ENCODE measurements around the gene CYP2A7.
"Not testable (repeated sequence)": the region's sequence is repeated elsewhere in the genome, so short reads cannot be mapped to it uniquely, and the experiment has no call there.

The CYP2A7 gene

GRCh38 chr19:40858109-40858508, 23.9 kb downstream of the CYP2A7 start:
- TF ChIP-seq TAF1 (IDR thresholded peaks at IDR 0.05; ENCODE audit: low read depth) (no peak), NFIC (IDR thresholded peaks at IDR 0.05) (no peak), MAX (IDR thresholded peaks at IDR 0.05) (no peak), ZBTB7A (IDR thresholded peaks at IDR 0.05; ENCODE audit: low read depth) (no peak), TCF12 (IDR thresholded peaks at IDR 0.05; ENCODE audit: low read depth) (no peak), CEBPB (IDR thresholded peaks at IDR 0.05) (no peak), RAD21 (IDR thresholded peaks at IDR 0.05; ENCODE audit: low read depth) (no peak), CREB1 (IDR thresholded peaks at IDR 0.05; ENCODE audit: low read depth) (no peak), YY1 (IDR thresholded peaks at IDR 0.05; ENCODE audit: low read depth) (no peak), FOXM1 (IDR thresholded peaks at IDR 0.05; ENCODE audit: borderline replicate concordance, low read depth) (no peak), REST (IDR thresholded peaks at IDR 0.05; ENCODE audit: low read depth) (no peak), USF1 (IDR thresholded peaks at IDR 0.05) (no peak), EP300 (IDR thresholded peaks at IDR 0.05; ENCODE audit: borderline replicate concordance) (no peak), TEAD4 (IDR thresholded peaks at IDR 0.05) (no peak), EGR1 (IDR thresholded peaks at IDR 0.05) (no peak)

- not testable (repeated sequence) for TF ChIP-seq USF1 (IDR thresholded peaks at IDR 0.05); MAX (IDR thresholded peaks at IDR 0.05); TAF1 (IDR thresholded peaks at IDR 0.05; ENCODE audit: low read depth)
Measured at GRCh38 chr19:40850277-40850676, 31.8 kb downstream of the CYP2A7 start, which contains the start of gene CYP2A6. Gene CYP2A6, minus strand, starts transcription at chr19:40850447. Its CDS starts 21 bp downstream, at chr19:40850426.

- no peak for TF ChIP-seq CEBPB (IDR thresholded peaks at IDR 0.05)
- no peak for TF ChIP-seq TCF12 (IDR thresholded peaks at IDR 0.05; ENCODE audit: low read depth)
- no peak for TF ChIP-seq TAF1 (IDR thresholded peaks at IDR 0.05; ENCODE audit: low read depth)
Measured at GRCh38 chr19:40836754-40837429, 45.1 kb downstream of the CYP2A7 start.

GRCh38 chr19:40831502-40832430, 50.3 kb downstream of the CYP2A7 start:
- TF ChIP-seq TCF12 (IDR thresholded peaks at IDR 0.05; ENCODE audit: low read depth) (no peak), USF1 (IDR thresholded peaks at IDR 0.05) (peak; percentile 42; the same call in 1 of the 2 replicates), MAX (IDR thresholded peaks at IDR 0.05) (0 out of 2 replicates have a peak, but pooled peaks have one; percentile 26)

- TF ChIP-seq TCF12 (IDR thresholded peaks at IDR 0.05; ENCODE audit: low read depth) (no peak), CREB1 (IDR thresholded peaks at IDR 0.05; ENCODE audit: low read depth) (no peak), EP300 (IDR thresholded peaks at IDR 0.05; ENCODE audit: borderline replicate concordance) (no peak), MAX (IDR thresholded peaks at IDR 0.05) (no peak), USF1 (IDR thresholded peaks at IDR 0.05) (no peak), TAF1 (IDR thresholded peaks at IDR 0.05; ENCODE audit: low read depth) (no peak), RAD21 (IDR thresholded peaks at IDR 0.05; ENCODE audit: low read depth) (no peak), TEAD4 (IDR thresholded peaks at IDR 0.05) (no peak), NFIC (IDR thresholded peaks at IDR 0.05) (no peak), CEBPB (IDR thresholded peaks at IDR 0.05) (no peak), ZBTB7A (IDR thresholded peaks at IDR 0.05; ENCODE audit: low read depth) (no peak), FOXM1 (IDR thresholded peaks at IDR 0.05; ENCODE audit: borderline replicate concordance, low read depth) (no peak), REST (IDR thresholded peaks at IDR 0.05; ENCODE audit: low read depth) (no peak), YY1 (IDR thresholded peaks at IDR 0.05; ENCODE audit: low read depth) (no peak), EGR1 (IDR thresholded peaks at IDR 0.05) (no peak)
Measured at GRCh38 chr19:40829205-40829604, 52.8 kb downstream of the CYP2A7 start.

All from Ishikawa (cell line).